ENCODE results near the gene PVALB.

DNA sequence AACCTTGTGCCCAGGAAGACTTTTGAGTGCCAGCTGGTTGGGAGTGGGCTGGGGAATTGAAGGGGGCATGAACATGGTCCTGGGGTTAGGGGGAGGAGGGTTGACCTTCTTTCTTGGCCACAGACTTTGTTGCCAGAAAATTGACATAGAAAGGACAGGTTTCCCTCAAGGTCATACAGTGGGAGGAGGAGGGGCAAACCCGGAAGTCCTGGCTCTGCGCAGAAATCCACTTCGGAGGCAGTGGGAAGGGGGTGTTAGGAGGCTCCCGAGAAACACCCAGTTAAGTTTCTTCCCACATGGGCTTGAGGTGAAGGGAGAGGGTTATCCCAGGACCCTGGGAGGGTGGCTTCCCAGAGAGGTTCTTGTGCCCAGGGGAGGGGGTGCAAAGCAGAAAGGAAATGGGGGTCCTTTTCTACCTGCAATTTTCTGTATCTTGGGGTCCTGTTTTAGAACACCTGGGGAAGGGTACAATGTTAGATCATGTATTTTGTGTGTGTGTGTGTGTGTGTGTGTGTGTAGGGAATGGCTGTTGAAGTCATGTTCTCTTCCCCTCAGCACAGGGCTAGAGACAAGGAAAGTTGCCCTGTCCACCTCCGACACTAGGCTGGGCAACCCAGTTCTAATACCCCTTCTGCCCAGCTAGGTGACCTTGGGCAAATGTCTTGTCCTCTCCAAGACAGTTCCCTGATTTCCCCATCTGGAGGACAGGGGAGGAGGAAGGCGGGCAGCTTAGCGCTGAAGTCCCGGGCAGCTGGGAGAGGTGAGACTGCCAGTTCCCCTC, 1.1 kb downstream of the PVALB start:
- no peak for TF ChIP-seq CTCF (IDR thresholded peaks at IDR 0.05; ENCODE audit: poor library complexity)
- no peak for TF ChIP-seq EZH2 (IDR thresholded peaks at IDR 0.05; ENCODE audit: borderline replicate concordance)

Data from hepatocyte (in vitro differentiated cells).